ENCODE data around the gene ZNF429.

DNA sequence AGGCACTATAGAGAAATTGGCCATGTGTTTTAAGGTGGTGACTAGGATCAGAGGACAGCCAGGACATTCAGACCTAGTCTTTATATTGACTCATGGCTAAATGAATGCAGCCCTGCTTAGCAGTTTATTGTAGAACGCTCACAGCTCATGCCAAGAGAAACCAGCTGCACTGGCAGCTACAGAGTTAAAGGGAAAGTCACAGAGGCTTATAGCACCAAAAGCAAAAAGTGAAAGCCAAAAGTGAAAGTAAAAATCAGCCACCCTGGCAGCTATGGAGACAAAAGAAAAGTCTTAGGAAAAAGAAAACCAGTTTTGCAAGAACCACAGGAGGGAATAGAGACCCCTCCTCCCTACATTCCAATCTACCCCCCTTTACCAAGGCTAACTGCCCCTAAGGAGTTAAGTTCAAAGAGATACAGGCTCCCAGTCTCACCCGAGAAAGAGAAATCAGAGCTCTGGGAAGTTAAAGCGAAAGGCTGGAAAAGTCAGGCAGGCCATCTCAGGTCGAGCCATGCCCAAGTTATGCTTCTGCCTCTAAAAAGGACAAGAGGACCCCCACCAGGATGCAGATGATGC, 99.0 kb downstream of the ZNF429 start:
- TF ChIP-seq, protein P1, sequence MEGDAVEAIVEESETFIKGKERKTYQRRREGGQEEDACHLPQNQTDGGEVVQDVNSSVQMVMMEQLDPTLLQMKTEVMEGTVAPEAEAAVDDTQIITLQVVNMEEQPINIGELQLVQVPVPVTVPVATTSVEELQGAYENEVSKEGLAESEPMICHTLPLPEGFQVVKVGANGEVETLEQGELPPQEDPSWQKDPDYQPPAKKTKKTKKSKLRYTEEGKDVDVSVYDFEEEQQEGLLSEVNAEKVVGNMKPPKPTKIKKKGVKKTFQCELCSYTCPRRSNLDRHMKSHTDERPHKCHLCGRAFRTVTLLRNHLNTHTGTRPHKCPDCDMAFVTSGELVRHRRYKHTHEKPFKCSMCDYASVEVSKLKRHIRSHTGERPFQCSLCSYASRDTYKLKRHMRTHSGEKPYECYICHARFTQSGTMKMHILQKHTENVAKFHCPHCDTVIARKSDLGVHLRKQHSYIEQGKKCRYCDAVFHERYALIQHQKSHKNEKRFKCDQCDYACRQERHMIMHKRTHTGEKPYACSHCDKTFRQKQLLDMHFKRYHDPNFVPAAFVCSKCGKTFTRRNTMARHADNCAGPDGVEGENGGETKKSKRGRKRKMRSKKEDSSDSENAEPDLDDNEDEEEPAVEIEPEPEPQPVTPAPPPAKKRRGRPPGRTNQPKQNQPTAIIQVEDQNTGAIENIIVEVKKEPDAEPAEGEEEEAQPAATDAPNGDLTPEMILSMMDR (IDR thresholded peaks at IDR 0.05; ENCODE audit: insufficient read depth, low read length): no peak
- TF ChIP-seq, protein P2, sequence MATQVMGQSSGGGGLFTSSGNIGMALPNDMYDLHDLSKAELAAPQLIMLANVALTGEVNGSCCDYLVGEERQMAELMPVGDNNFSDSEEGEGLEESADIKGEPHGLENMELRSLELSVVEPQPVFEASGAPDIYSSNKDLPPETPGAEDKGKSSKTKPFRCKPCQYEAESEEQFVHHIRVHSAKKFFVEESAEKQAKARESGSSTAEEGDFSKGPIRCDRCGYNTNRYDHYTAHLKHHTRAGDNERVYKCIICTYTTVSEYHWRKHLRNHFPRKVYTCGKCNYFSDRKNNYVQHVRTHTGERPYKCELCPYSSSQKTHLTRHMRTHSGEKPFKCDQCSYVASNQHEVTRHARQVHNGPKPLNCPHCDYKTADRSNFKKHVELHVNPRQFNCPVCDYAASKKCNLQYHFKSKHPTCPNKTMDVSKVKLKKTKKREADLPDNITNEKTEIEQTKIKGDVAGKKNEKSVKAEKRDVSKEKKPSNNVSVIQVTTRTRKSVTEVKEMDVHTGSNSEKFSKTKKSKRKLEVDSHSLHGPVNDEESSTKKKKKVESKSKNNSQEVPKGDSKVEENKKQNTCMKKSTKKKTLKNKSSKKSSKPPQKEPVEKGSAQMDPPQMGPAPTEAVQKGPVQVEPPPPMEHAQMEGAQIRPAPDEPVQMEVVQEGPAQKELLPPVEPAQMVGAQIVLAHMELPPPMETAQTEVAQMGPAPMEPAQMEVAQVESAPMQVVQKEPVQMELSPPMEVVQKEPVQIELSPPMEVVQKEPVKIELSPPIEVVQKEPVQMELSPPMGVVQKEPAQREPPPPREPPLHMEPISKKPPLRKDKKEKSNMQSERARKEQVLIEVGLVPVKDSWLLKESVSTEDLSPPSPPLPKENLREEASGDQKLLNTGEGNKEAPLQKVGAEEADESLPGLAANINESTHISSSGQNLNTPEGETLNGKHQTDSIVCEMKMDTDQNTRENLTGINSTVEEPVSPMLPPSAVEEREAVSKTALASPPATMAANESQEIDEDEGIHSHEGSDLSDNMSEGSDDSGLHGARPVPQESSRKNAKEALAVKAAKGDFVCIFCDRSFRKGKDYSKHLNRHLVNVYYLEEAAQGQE (IDR thresholded peaks at IDR 0.05; ENCODE audit: insufficient replicate concordance, low read depth): no peak
- TF ChIP-seq POLR2AphosphoS5 (IDR thresholded peaks at IDR 0.05; ENCODE audit: low read depth): no peak
